Natural killer cell treated with Interleukin-12 subunit alpha and Interleukin-12 subunit beta and Interleukin-15 and Interleukin-18, amount 100 ng/mL, for 72 hours (primary cell): ENCODE data around the gene LEKR1. TPM values are rescaled to one million over a fixed set of nuclear protein-coding genes. Genes with fewer than 3 reads are reported as not detected.

Experiments used
- ATAC-seq, 2 donors: fragments of 150-1000 bp; cut with Tn5 transposase in 1 of 2; sonication (Bioruptor Pico), chemical (Tn5 transposase) in 1 of 2; 2 replicates each; pipeline ENCODE4 v1.10.0; 2021
- DNase-seq: peaks from one replicate; pipeline ENCODE4 v3.0.0; 2022; ENCODE audit warnings: low spot score
- H3K27ac Mint-ChIP-seq, 2 donors: 1 replicate in 1 of 2; 2 replicates in 1 of 2; pipeline ENCODE4 v1.8.0; 2022; ENCODE audit warnings: mixed read lengths in 2 of 2, mild to moderate bottlenecking in 1 of 2, moderate library complexity in 1 of 2
- H3K27me3 Mint-ChIP-seq, 2 donors: 1 replicate in 1 of 2; 2 replicates in 1 of 2; pipeline ENCODE4 v1.8.0; 2022; ENCODE audit warnings: mixed read lengths in 2 of 2
- H3K36me3 Mint-ChIP-seq: one replicate; pipeline ENCODE4 v1.8.0; 2022; ENCODE audit warnings: mixed read lengths
- H3K4me1 Mint-ChIP-seq, 2 donors: 1 replicate in 1 of 2; 2 replicates in 1 of 2; pipeline ENCODE4 v1.8.0; 2022; ENCODE audit warnings: low read depth in 2 of 2, mixed read lengths in 2 of 2, mild to moderate bottlenecking in 1 of 2
- H3K4me3 Mint-ChIP-seq: one replicate; pipeline ENCODE4 v1.8.0; 2022; ENCODE audit warnings: mixed read lengths
- H3K9me3 Mint-ChIP-seq: 2 replicates; pipeline ENCODE4 v1.8.0; 2022; ENCODE audit warnings: mixed read lengths
- total RNA-seq, 2 donors: library from RNA; stranded (reverse); gene quantifications; one replicate each; pipeline ENCODE4 v1.2.3, GENCODE V29; 2022

Gene LEKR1
- total RNA-seq, 2 donors from 2014 or later = 0.43 to 1.3 TPM

DNA sequence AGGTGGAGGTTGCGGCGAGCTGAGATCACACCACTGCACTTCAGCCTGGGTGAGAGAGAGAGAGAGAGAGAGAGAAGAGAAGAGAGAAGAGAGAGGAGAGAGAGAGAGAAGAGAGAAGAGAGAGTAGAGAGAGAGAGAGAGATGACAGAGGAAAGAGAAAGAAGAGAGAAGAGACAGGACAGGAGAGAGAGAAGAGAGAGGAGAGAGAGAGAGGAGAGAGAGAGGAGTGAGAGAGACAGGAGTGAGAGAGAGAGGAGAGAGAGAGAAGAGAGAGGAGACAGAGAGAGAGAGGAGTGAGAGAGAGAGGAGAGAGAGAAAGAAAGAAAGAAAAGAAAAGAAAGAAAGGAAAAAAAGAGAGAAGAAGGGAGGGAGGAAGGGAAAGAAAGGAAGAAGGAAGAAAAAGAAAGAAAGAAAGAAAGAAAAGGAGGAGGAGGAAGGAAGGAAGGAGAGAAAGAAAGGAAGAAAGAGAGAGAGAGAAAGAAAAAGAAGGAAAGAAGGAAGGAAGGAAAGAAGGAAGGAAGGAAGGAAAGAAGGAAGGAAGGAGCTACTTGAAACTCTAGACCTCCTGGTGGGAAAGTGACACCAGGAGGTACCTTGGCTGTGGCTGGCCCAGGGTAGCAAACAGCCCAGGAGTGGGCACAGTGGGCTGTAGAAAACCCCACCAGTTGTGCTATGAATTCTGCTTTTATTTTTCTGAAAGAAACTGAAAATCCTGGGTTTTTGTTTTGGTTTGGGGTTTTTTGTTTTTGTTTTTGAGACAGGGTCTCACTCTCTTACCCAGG is 245.8 kb downstream of the LEKR1 start:
- Mint-ChIP-seq H3K9me3 (no peaks in the 10 kb centered on the region), H3K4me1 (peaks cover 7 to 9% of the 10 kb centered on the region in 2 donors), H3K27ac (no peak overlapping the region), H3K27me3 (peaks cover 7 to 13% of the 10 kb centered on the region in 2 donors), H3K4me3 (no peak overlapping the region), H3K36me3 (no peaks in the 10 kb centered on the region)
- no peak for ATAC-seq
- DNase-seq = peak; percentile 12

- Mint-ChIP-seq H3K9me3 (no peaks in the 10 kb centered on the region), H3K27ac (no peak overlapping the region), H3K4me3 (no peak overlapping the region), H3K36me3 (no peaks in the 10 kb centered on the region), H3K4me1 (peaks cover 0 to 5% of the 10 kb centered on the region in 2 donors), H3K27me3 (peaks cover 7 to 13% of the 10 kb centered on the region in 2 donors)
- DNase-seq (peak; percentile 16), ATAC-seq (no peak)
Observed at GRCh38 chr3:157073810-157074209, 247.7 kb downstream of the LEKR1 start.

- no peak overlapping the region for H3K4me3 Mint-ChIP-seq
- ATAC-seq = no peak
- H3K27ac Mint-ChIP-seq = no peak overlapping the region
- no peak for DNase-seq
- H3K27me3 Mint-ChIP-seq = peaks cover 7 to 13% of the 10 kb centered on the region in 2 donors
- peaks cover 0 to 5% of the 10 kb centered on the region in 2 donors for H3K4me1 Mint-ChIP-seq
- no peaks in the 10 kb centered on the region for H3K36me3 Mint-ChIP-seq
- no peaks in the 10 kb centered on the region for H3K9me3 Mint-ChIP-seq
Observed at GRCh38 chr3:157074490-157074889, 248.3 kb downstream of the LEKR1 start.

DNA sequence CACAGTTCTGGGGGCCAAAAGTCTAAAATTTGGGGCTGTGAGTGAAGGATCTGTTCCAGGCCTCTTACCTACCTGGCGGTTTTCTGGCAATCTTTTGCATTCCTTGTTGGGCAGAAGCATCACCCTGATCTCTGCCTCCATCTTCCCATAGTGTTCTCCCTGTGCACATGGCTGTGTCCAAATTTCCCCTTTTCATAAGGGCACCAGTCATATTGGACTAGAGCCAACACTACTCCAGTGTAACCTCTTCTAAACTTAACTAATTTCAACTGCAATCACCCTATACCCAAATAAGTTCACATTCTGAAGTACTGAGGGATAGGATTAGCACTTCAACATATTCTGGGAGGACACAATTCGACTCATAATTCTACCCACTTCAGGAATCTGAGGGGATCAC is 248.8 kb downstream of the LEKR1 start:
- H3K27ac Mint-ChIP-seq = no peak overlapping the region

DNA sequence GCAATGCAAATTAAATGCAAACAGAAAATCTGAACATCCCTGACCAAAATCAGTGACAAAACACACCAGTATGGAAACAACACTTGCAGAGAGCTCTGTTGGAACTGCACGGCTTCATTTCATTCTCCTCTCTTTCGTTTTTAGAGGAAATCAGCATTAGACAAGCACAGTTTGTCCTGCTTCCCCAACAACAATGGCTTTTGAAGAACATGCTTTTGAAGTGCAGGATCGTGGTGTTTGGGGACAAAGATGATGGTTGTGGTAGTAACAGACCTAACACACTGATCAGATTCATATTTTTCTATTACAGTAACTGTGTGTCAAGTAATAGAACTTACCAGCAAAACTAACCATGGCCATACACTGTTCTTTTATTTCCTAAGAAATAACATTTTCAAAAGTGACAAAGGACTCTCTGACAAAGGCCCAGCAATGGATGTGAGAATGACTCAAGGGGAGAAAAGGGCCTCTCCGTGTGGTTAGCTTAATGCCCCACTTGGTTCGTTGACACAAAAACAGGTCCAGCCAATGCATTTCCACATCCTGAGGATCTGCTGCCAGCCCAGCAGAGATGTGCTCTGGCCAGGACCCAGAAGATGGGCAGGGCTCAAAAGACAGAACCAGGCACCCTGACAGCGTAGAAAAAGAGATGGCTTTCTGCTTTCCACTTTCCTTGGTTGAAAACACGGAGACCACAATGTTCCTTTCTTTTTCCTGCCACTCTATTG is 249.7 kb downstream of the LEKR1 start:
- no peaks in the 10 kb centered on the region for H3K36me3 Mint-ChIP-seq
- peak overlapping the region; percentile 17 for H3K4me3 Mint-ChIP-seq
- H3K27me3 Mint-ChIP-seq = peaks cover 7 to 13% of the 10 kb centered on the region in 2 donors
- ATAC-seq (peak; percentile 15 to 54), DNase-seq (peak; percentile 53)
- no peak overlapping the region for H3K27ac Mint-ChIP-seq
- no peaks in the 10 kb centered on the region for H3K9me3 Mint-ChIP-seq
- peaks cover 0 to 5% of the 10 kb centered on the region in 2 donors for H3K4me1 Mint-ChIP-seq

More for the DNA sequence above, 248.8 kb downstream of the LEKR1 start:
- no peak for ATAC-seq
- DNase-seq = no peak
- H3K9me3 Mint-ChIP-seq = no peaks in the 10 kb centered on the region
- H3K36me3 Mint-ChIP-seq = no peaks in the 10 kb centered on the region
- H3K4me1 Mint-ChIP-seq = peaks cover 0 to 5% of the 10 kb centered on the region in 2 donors
- peaks cover 7 to 13% of the 10 kb centered on the region in 2 donors for H3K27me3 Mint-ChIP-seq
- H3K4me3 Mint-ChIP-seq = no peak overlapping the region

DNA sequence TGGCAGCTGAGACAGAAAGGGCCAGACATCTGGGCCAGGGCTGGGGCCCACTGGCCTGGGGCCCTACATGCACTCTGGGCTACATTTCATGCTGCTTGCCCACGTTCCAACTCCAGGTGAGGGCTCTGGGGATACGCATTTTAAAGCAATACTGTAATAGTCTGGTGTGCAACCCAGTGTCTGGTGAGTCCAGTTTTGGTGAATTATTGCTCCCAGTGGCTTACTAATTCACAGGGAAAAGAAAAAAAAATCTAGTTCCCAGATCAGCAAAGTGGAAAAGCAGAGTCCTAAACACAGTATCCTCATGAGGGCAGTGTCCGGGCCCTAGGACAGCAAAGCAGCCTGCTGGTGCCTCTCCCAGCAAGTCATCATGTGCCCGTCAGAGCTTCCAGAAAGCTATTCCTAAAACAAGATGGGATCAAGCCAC is 251.4 kb downstream of the LEKR1 start:
- Mint-ChIP-seq H3K27ac (no peak overlapping the region), H3K36me3 (no peaks in the 10 kb centered on the region), H3K27me3 (peaks cover 0 to 9% of the 10 kb centered on the region in 2 donors), H3K9me3 (no peaks in the 10 kb centered on the region), H3K4me1 (peaks cover 4 to 9% of the 10 kb centered on the region in 2 donors), H3K4me3 (no peak overlapping the region)
- no peak for ATAC-seq
- peak; percentile 52 for DNase-seq

DNA sequence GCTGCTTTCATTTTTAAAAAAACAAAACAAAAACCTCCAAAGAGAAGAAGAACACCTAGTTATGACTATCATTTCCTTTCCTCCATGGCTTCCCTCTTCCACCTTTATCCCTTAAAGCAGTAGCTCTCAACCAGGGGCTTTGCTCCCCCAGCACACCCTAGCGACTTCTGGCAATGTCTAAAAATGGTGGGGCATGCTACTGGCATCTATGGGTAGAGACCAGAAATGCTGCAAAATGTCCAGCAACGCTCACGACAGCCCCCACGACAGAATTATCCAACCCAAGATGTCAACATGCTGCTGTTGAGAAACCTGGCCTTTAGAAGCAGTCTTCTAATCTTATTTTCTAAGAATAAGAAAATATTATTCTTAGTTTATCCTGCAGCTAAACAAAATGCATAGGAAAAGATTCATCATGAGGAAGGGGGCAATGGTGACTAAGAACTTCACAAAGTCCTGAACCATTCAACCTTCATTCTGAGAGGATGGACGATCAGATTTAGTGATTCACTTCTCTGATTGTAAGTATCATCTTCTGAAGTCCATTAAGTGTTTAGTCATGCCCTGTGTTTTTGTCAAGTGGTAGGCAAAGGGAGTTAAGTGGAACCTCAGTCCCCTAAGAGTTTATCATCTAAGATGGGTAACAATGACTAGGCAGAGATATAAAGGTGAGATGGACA is 252.1 kb downstream of the LEKR1 start:
- H3K36me3 Mint-ChIP-seq = no peaks in the 10 kb centered on the region
- ATAC-seq (no peak), DNase-seq (peak; percentile 5)
- H3K27me3 Mint-ChIP-seq = peaks cover 0 to 9% of the 10 kb centered on the region in 2 donors
- no peaks in the 10 kb centered on the region for H3K9me3 Mint-ChIP-seq
- no peak overlapping the region for H3K27ac Mint-ChIP-seq
- peaks cover 4 to 9% of the 10 kb centered on the region in 2 donors for H3K4me1 Mint-ChIP-seq
- H3K4me3 Mint-ChIP-seq = no peak overlapping the region

- Mint-ChIP-seq H3K4me1 (peaks cover 4 to 9% of the 10 kb centered on the region in 2 donors), H3K27ac (no peak overlapping the region), H3K9me3 (no peaks in the 10 kb centered on the region), H3K36me3 (no peaks in the 10 kb centered on the region), H3K27me3 (peaks cover 0 to 9% of the 10 kb centered on the region in 2 donors), H3K4me3 (no peak overlapping the region)
- no peak for ATAC-seq
- DNase-seq = peak; percentile 8
Observed at GRCh38 chr3:157078811-157079185, 252.6 kb downstream of the LEKR1 start.

- H3K4me1 Mint-ChIP-seq = peaks cover 4 to 9% of the 10 kb centered on the region in 2 donors
Observed at GRCh38 chr3:157079676-157080369, 253.7 kb downstream of the LEKR1 start.

GRCh38 chr3:157081626-157082210 is 255.6 kb downstream of the LEKR1 start:
- peak; percentile 92 for ATAC-seq
- H3K4me1 Mint-ChIP-seq = peaks cover 4 to 9% of the 10 kb centered on the region in 2 donors
- H3K36me3 Mint-ChIP-seq = no peaks in the 10 kb centered on the region
- H3K27ac Mint-ChIP-seq = peak overlapping the region in 1 of 2 donors; percentile 38
- no peak overlapping the region for H3K4me3 Mint-ChIP-seq
- H3K9me3 Mint-ChIP-seq = no peaks in the 10 kb centered on the region
- DNase-seq = peak; percentile 86
- H3K27me3 Mint-ChIP-seq = no peaks in the 10 kb centered on the region

More at GRCh38 chr3:157079676-157080369, 253.7 kb downstream of the LEKR1 start:
- Mint-ChIP-seq H3K4me3 (no peak overlapping the region), H3K27me3 (peaks cover 0 to 9% of the 10 kb centered on the region in 2 donors), H3K27ac (no peak overlapping the region), H3K36me3 (no peaks in the 10 kb centered on the region), H3K9me3 (no peaks in the 10 kb centered on the region)
- peak; percentile 25 for DNase-seq
- ATAC-seq = no peak

DNA sequence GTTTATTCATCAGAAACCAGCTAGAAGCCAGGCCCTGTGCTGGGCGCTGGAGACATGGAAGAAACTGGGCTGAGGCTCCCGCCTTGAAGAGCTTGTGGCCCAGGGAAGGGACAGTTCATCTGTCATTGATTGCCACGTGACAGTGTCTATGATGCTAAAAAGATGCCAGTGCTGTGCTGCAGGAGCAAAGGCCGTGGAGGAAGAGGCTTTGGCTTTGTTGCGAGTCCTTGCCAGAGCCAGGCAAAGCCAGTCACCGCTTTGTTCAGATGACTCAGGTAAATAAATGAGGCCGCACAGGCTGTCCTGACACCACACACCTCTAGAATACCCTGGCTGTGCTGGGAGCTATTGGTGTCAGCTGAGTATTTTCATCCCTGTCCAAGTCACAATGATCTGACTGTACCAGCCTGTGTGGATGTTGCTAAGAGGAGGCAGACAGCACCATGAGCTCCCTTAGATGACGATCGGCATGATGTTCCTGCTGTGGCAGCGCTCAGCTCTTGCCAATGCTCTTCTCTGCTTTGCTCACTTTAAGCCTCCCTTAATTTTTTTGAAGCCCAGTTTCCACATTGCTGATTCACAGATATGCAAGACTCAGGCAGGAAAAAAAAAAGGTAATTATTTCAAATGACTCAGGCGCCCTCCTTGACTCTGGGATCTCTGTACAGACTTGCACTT is 256.3 kb downstream of the LEKR1 start:
- H3K36me3 Mint-ChIP-seq = no peaks in the 10 kb centered on the region
- no peak for ATAC-seq
- H3K9me3 Mint-ChIP-seq = no peaks in the 10 kb centered on the region
- H3K4me3 Mint-ChIP-seq = no peak overlapping the region
- no peaks in the 10 kb centered on the region for H3K27me3 Mint-ChIP-seq
- peaks cover 4 to 9% of the 10 kb centered on the region in 2 donors for H3K4me1 Mint-ChIP-seq
- no peak overlapping the region for H3K27ac Mint-ChIP-seq
- DNase-seq = peak; percentile 26

DNA sequence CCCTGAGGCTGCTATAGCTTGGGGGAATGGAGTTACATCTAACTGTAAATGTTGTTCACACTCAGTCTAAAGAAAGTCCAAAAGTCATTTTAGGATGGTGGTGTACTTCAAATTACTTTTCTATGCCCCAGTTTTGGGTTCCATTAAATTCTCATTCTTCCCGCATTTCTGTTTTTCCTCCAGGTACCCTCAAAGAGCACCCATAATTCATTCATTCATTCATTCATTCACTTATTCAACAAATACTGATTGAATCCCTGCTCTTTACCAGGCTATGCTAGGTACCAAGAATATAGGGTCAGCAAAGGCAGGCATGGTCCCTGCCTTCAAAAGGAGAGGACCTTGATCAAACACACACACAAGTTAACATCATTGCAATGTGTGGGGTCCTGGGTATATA is 257.7 kb downstream of the LEKR1 start:
- H3K4me1 Mint-ChIP-seq = peaks cover 16% of the 10 kb centered on the region in 2 donors
- DNase-seq (no peak), ATAC-seq (no peak)
- H3K27me3 Mint-ChIP-seq = peaks cover 0 to 2% of the 10 kb centered on the region in 2 donors
- no peak overlapping the region for H3K27ac Mint-ChIP-seq
- H3K9me3 Mint-ChIP-seq = no peaks in the 10 kb centered on the region
- H3K36me3 Mint-ChIP-seq = no peaks in the 10 kb centered on the region
- no peak overlapping the region for H3K4me3 Mint-ChIP-seq
